Vagina (tissue), 2 donors: ENCODE data around the gene ATP5F1E. TPM values are rescaled to one million over a fixed set of nuclear protein-coding genes. Genes with fewer than 3 reads are reported as not detected.

ENCODE experiments used
- DNase-seq, 2 donors: peaks; one replicate each; pipeline ENCODE4 v3.0.0-alpha.2; 2017; ENCODE audit errors: extremely low spot score in 2 of 2
- H3K27ac ChIP-seq: fragments of 200-600 bp; sonication (generic); one replicate; pipeline ENCODE4 v1.5.1; 2019
- H3K27me3 ChIP-seq: fragments of 200-600 bp; sonication (generic); one replicate; pipeline ENCODE4 v1.5.1; 2019
- H3K36me3 ChIP-seq, 2 donors: fragments of 200-600 bp; sonication (generic); one replicate each; pipeline ENCODE4 v1.5.1; 2017 to 2019
- H3K4me1 ChIP-seq: fragments of 200-600 bp; sonication (generic); one replicate; pipeline ENCODE4 v1.5.1; 2019
- H3K4me3 ChIP-seq, 2 donors: fragments of 200-600 bp; sonication (generic); 1 replicate in 1 of 2; 2 replicates in 1 of 2; pipeline ENCODE4 v1.5.1; 2016 to 2019
- H3K9me3 ChIP-seq: fragments of 200-600 bp; sonication (generic); one replicate; pipeline ENCODE4 v1.5.1; 2019
- CTCF ChIP-seq, 3 experiments: fragments of 450-650 bp in 2 of 3; fragments of 200-600 bp in 1 of 3; sonication (generic) in 1 of 3; IDR thresholded peaks; one replicate each; pipeline ENCODE4 v1.5.1; 2017 to 2019; ENCODE audit warnings: antibody characterized with exemption in 3 of 3, mild to moderate bottlenecking in 2 of 3, moderate library complexity in 2 of 3
- POLR2A ChIP-seq, 2 donors: fragments of 450-650 bp; IDR thresholded peaks; one replicate each; pipeline ENCODE4 v1.6.1; 2017; ENCODE audit warnings: antibody characterized with exemption in 2 of 2, mild to moderate bottlenecking in 2 of 2, moderate library complexity in 2 of 2
- POLR2AphosphoS5 ChIP-seq, 2 donors: sonication (generic); formaldehyde crosslinking; IDR thresholded peaks; one replicate each; pipeline ENCODE4 v1.9.0; 2017; ENCODE audit warnings: antibody characterized with exemption in 2 of 2, mild to moderate bottlenecking in 2 of 2, low read depth in 1 of 2; ENCODE audit not compliant: insufficient read depth in 1 of 2
- intact Hi-C: fragments of 100-400 bp; cut with DNase I; formaldehyde crosslinking; loops from one replicate; pipeline ENCODE4 v1.15.1; 2023
- total RNA-seq: library from RNA; depleted of rRNA; stranded (reverse); fragments of >200 nt; gene quantifications from one replicate; pipeline ENCODE4 v1.2.3, GENCODE V29; 2016

Gene ATP5F1E
- total RNA-seq, 1 donor from 2014 or later, result 22.8 TPM

- H3K4me3 ChIP-seq, result no peak overlapping the region
- H3K4me1 ChIP-seq, result peaks cover 9% of the 10 kb centered on the region
- H3K36me3 ChIP-seq, result no peaks in the 10 kb centered on the region
- H3K27me3 ChIP-seq, result no peaks in the 10 kb centered on the region
- intact Hi-C loops, result no loop called here
- TF ChIP-seq POLR2AphosphoS5 (IDR thresholded peaks at IDR 0.05; ENCODE audit: insufficient read depth in 1 of 2, low read depth in 1 of 2) (no peak), POLR2A (IDR thresholded peaks at IDR 0.05) (no peak), CTCF (IDR thresholded peaks at IDR 0.05) (no peak)
- H3K27ac ChIP-seq, result no peak overlapping the region
- no peak for DNase-seq
- H3K9me3 ChIP-seq, result no peaks in the 10 kb centered on the region
Measured at GRCh38 chr20:59064214-59064722, 32.1 kb upstream of the ATP5F1E start.

DNA sequence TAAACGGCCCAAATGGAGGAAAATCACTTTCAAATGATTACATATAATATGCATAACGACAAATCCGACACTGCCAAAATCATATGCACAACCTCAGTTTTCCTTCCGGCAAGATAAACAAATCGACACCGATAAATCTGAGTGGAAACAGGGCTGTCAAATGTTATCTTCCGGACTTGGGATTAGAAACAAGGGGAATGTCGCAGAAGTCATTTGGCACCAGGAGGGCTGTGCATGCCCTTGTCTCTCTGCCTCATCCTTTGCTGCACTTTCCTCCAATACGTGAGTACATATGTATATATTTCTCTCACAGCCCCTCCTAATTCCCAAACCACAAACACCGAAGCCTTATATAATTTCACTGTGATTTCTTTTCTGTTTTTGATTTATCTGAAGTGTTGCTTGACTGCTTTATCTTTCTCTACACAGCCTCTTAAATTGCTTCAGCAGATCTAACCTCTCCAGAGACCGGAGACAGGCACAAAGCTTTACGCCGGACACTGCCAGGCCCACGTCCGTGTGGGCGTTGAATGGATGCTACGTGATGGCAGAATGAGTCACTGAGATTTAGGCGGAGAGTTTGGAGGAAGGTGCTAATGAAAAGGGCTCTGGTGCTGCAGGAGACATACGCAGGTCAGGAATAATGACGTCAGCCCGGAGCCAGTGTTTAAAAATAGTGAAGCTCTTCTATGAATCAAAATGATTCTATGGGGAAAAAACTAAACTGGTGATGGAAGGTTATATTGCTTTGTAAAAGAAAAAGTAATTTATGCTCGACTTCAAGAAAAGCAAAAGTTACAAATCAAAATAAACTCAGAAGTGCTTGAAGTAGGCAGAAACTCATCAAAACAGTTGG, 31.5 kb upstream of the ATP5F1E start:
- Histone ChIP-seq H3K9me3 (no peaks in the 10 kb centered on the region), H3K27me3 (no peaks in the 10 kb centered on the region), H3K4me3 (no peak overlapping the region), H3K36me3 (no peaks in the 10 kb centered on the region), H3K4me1 (peaks cover 9% of the 10 kb centered on the region), H3K27ac (no peak overlapping the region)
- TF ChIP-seq POLR2AphosphoS5 (IDR thresholded peaks at IDR 0.05; ENCODE audit: insufficient read depth in 1 of 2, low read depth in 1 of 2) (peak in 1 of 2 donors; percentile 60), CTCF (IDR thresholded peaks at IDR 0.05) (no peak), POLR2A (IDR thresholded peaks at IDR 0.05) (no peak)
- DNase-seq, result no peak
- intact Hi-C loops, result no loop called here

DNA sequence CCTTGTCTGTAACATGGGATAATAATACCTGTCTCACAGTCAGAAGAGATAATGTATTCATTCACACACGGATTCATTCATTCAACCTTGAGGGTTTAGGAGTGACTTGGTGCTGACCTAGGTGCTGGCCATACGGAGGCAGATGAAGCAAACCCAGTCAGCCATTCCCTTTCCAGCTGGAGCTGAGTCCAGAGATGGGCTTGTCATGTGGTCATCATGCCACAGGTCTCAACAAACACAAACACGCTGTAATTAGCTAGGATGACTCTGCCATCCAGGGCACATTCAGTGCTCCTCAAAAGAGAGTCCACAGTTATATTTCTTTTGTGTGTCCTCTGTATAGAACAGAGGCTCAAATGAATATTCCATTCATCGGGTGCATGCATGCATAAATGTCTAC, 29.9 kb upstream of the ATP5F1E start:
- no peak overlapping the region for H3K4me3 ChIP-seq
- TF ChIP-seq POLR2AphosphoS5 (IDR thresholded peaks at IDR 0.05; ENCODE audit: insufficient read depth in 1 of 2, low read depth in 1 of 2), result no peak
- no peak for TF ChIP-seq CTCF (IDR thresholded peaks at IDR 0.05)
- no peak for TF ChIP-seq POLR2A (IDR thresholded peaks at IDR 0.05)
- H3K27ac ChIP-seq, result no peak overlapping the region
- intact Hi-C loops, result no loop called here
- H3K36me3 ChIP-seq, result no peaks in the 10 kb centered on the region
- no peak for DNase-seq
- peaks cover 9% of the 10 kb centered on the region for H3K4me1 ChIP-seq
- H3K9me3 ChIP-seq, result no peaks in the 10 kb centered on the region
- no peaks in the 10 kb centered on the region for H3K27me3 ChIP-seq

GRCh38 chr20:59055302-59055701, 23.2 kb upstream of the ATP5F1E start:
- no peak overlapping the region for H3K27ac ChIP-seq
- H3K27me3 ChIP-seq, result no peaks in the 10 kb centered on the region
- intact Hi-C loops, result no loop called here
- TF ChIP-seq POLR2AphosphoS5 (IDR thresholded peaks at IDR 0.05; ENCODE audit: insufficient read depth in 1 of 2, low read depth in 1 of 2), result no peak
- no peak for TF ChIP-seq CTCF (IDR thresholded peaks at IDR 0.05)
- TF ChIP-seq POLR2A (IDR thresholded peaks at IDR 0.05), result no peak
- no peaks in the 10 kb centered on the region for H3K9me3 ChIP-seq
- H3K36me3 ChIP-seq, result no peaks in the 10 kb centered on the region
- DNase-seq, result no peak
- no peak overlapping the region for H3K4me3 ChIP-seq
- no peaks in the 10 kb centered on the region for H3K4me1 ChIP-seq

DNA sequence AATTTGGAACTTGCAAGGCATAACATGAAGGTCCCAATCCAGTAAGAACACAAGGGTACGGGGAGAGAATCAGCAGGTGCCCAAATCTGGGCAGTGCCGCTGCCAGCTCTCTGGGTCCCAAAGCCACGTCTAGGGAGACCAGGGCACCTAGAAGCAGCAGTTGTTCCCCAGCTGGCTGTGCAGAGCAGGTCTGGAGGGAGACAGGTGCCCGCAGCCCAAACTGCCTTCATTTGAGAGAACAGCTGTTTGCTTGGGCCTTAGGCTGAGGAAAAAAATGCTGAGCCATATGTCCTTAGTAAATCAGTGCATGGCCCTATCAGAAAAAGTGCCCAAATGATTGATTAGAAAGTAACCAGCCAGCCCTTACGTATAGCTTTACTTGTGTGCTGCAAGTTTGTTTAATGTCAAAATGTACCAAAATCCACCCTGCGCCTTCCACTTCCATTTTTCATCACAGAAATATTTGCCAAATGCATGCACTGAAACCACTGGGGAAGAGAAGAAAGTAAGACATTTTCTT, 19.6 kb upstream of the ATP5F1E start:
- Histone ChIP-seq H3K27me3 (no peaks in the 10 kb centered on the region), H3K9me3 (no peaks in the 10 kb centered on the region), H3K27ac (no peak overlapping the region), H3K36me3 (no peaks in the 10 kb centered on the region), H3K4me1 (no peaks in the 10 kb centered on the region), H3K4me3 (no peak overlapping the region)
- DNase-seq, result no peak
- intact Hi-C loops, result no loop called here
- TF ChIP-seq POLR2AphosphoS5 (IDR thresholded peaks at IDR 0.05; ENCODE audit: insufficient read depth in 1 of 2, low read depth in 1 of 2) (no peak), POLR2A (IDR thresholded peaks at IDR 0.05) (no peak), CTCF (IDR thresholded peaks at IDR 0.05) (no peak)
